CD8-positive, alpha-beta memory T cell (primary cell): ENCODE measurements around the gene THRA. TPM values are rescaled to one million over a fixed set of nuclear protein-coding genes. Genes with fewer than 3 reads are reported as not detected.

Experiments
- CTCF ChIA-PET: fragments of 350-600 bp; sonication (Branson Sonifier 250); formaldehyde crosslinking; loops from one replicate; lab custom pipeline; 2021; ENCODE audit warnings: antibody characterized with exemption; lab: Charles Lee
- POLR2A ChIA-PET: fragments of 350-600 bp; sonication (Branson Sonifier 250); formaldehyde crosslinking; loops from one replicate; lab custom pipeline; 2021; ENCODE audit warnings: antibody characterized with exemption; lab: Charles Lee
- DNase-seq, 5 donors: peaks; one replicate each; pipeline versions ENCODE4 v3.0.0 to v3.0.0-alpha.2; 2020 to 2022; ENCODE audit warnings: mixed read lengths in 1 of 5
- H3K27ac ChIP-seq: one replicate; pipeline ENCODE4 v1.7.0; 2013; ENCODE audit warnings: low read depth, mild to moderate bottlenecking, low read length, moderate library complexity
- H3K27me3 ChIP-seq: 2 replicates; pipeline ENCODE4 v1.7.0; 2013; ENCODE audit warnings: low read length, mild to moderate bottlenecking; ENCODE audit not compliant: insufficient read depth, poor library complexity, severe bottlenecking
- H3K36me3 ChIP-seq: 2 replicates; pipeline ENCODE4 v1.7.0; 2013; ENCODE audit warnings: mild to moderate bottlenecking, low read length, moderate library complexity; ENCODE audit not compliant: insufficient read depth
- H3K4me1 ChIP-seq: 2 replicates; pipeline ENCODE4 v1.7.0; 2013; ENCODE audit warnings: mild to moderate bottlenecking, low read length, moderate library complexity; ENCODE audit not compliant: insufficient read depth
- H3K4me3 ChIP-seq: 2 replicates; pipeline ENCODE4 v1.7.0; 2013; ENCODE audit warnings: mild to moderate bottlenecking, low read length
- H3K9me3 ChIP-seq: 2 replicates; pipeline ENCODE4 v1.7.0; 2013; ENCODE audit warnings: mild to moderate bottlenecking, low read length
- H3K27ac Mint-ChIP-seq, 8 donors: one replicate each; pipeline ENCODE4 v1.8.0; 2020 to 2021; ENCODE audit warnings: mixed read lengths in 8 of 8, mild to moderate bottlenecking in 6 of 8, inconsistent platforms in 3 of 8, moderate library complexity in 3 of 8
- H3K27me3 Mint-ChIP-seq, 2 donors: one replicate each; pipeline ENCODE4 v1.8.0; 2020 to 2021; ENCODE audit warnings: mixed read lengths in 2 of 2, mild to moderate bottlenecking in 1 of 2, moderate library complexity in 1 of 2
- H3K36me3 Mint-ChIP-seq, 3 donors: one replicate each; pipeline ENCODE4 v1.8.0; 2020 to 2021; ENCODE audit warnings: mixed read lengths in 3 of 3, inconsistent platforms in 1 of 3, mild to moderate bottlenecking in 1 of 3
- H3K4me1 Mint-ChIP-seq, 3 donors: one replicate each; pipeline ENCODE4 v1.8.0; 2020 to 2021; ENCODE audit warnings: mixed read lengths in 3 of 3, inconsistent platforms in 1 of 3, mild to moderate bottlenecking in 1 of 3
- H3K4me3 Mint-ChIP-seq, 7 donors: one replicate each; pipeline ENCODE4 v1.8.0; 2020 to 2021; ENCODE audit warnings: mixed read lengths in 7 of 7, mild to moderate bottlenecking in 6 of 7, moderate library complexity in 4 of 7, inconsistent platforms in 2 of 7
- H3K9me3 Mint-ChIP-seq, 5 donors: one replicate each; pipeline ENCODE4 v1.8.0; 2020 to 2022; ENCODE audit warnings: mixed read lengths in 5 of 5, mild to moderate bottlenecking in 3 of 5, moderate library complexity in 2 of 5, inconsistent platforms in 1 of 5
- polyA plus RNA-seq: library from polyadenylated mRNA; unstranded; fragments of 300-500 nt; fragmentation: Illumina TruSeq; gene quantifications from one replicate; pipeline ENCODE4 v1.2.3, GENCODE V29; 2021
- total RNA-seq, 2 experiments: library from RNA; stranded (reverse); gene quantifications; one replicate each; pipeline ENCODE4 v1.2.3, GENCODE V29; 2021

The THRA gene
- total RNA-seq (10 to 100 TPM; 12.6 to 13.2 TPM), polyA plus RNA-seq (17.0 TPM)

- no peaks in the 10 kb centered on the region for H3K36me3 ChIP-seq
- ChIA-PET CTCF (interaction anchor here (0.6 to 15.5 kb wide), 12 partner anchors 8 to 105 kb away, joined by 3 to 159 read pairs (median 8); partner anchors contain the start of genes MED24 and NR1D1), POLR2A (interaction anchor here (0.5 to 1.3 kb wide), 7 partner anchors 8 to 78 kb away, joined by 3 to 10 read pairs (median 4); partner anchors contain the start of genes CASC3 and MED24)
- peaks cover 46% of the 10 kb centered on the region for H3K4me1 ChIP-seq
- peak within 1 kb of the TSS; percentile 81 for H3K4me3 ChIP-seq
- DNase-seq: peak; percentile 64 to 81 (median 70)
- no peaks in the 10 kb centered on the region for H3K9me3 Mint-ChIP-seq
- peak within 1 kb of the TSS; percentile 73 for H3K27ac ChIP-seq
- H3K9me3 ChIP-seq: no peaks in the 10 kb centered on the region
- no peaks in the 10 kb centered on the region for H3K27me3 ChIP-seq
- peaks cover 0 to 2% of the 10 kb centered on the region in 2 donors for H3K27me3 Mint-ChIP-seq
- H3K27ac Mint-ChIP-seq: peak within 1 kb of the TSS; percentile 80 to 97 (median 90)
- peaks cover 0 to 3% (median 0%) of the 10 kb centered on the region in 3 donors for H3K36me3 Mint-ChIP-seq
- peak within 1 kb of the TSS; percentile 88 to 97 (median 91) for H3K4me3 Mint-ChIP-seq
- peaks cover 37 to 49% (median 41%) of the 10 kb centered on the region in 3 donors for H3K4me1 Mint-ChIP-seq
Measured at GRCh38 chr17:40062329-40063186, at the start of gene THRA. TSS of gene THRA (plus strand) at chr17:40062965. CDS start at chr17:40074489, 11,524 bp downstream.

- no peak overlapping the region for H3K27ac ChIP-seq
- Mint-ChIP-seq H3K4me3 (no peak overlapping the region), H3K27me3 (peaks cover 2 to 5% of the 10 kb centered on the region in 2 donors), H3K36me3 (peaks cover 0 to 10% (median 2%) of the 10 kb centered on the region in 3 donors), H3K9me3 (no peaks in the 10 kb centered on the region), H3K27ac (peak overlapping the region in 1 of 8 donors; percentile 76), H3K4me1 (peaks cover 6 to 19% (median 10%) of the 10 kb centered on the region in 3 donors)
- H3K4me1 ChIP-seq: peaks cover 4% of the 10 kb centered on the region
- CTCF ChIA-PET: interaction anchor here (1.0 to 5.6 kb wide), 6 partner anchors 12 to 175 kb away, joined by 3 to 63 read pairs (median 4); partner anchors contain the start of gene MED24
- no peaks in the 10 kb centered on the region for H3K27me3 ChIP-seq
- POLR2A ChIA-PET: interaction anchor here (0.5 kb wide), 1 partner anchor 383 kb away, joined by 6 read pairs; no protein-coding TSS in a partner anchor
- H3K4me3 ChIP-seq: no peak overlapping the region
- H3K9me3 ChIP-seq: no peaks in the 10 kb centered on the region
- no peak for DNase-seq
- no peaks in the 10 kb centered on the region for H3K36me3 ChIP-seq
Measured at GRCh38 chr17:40014375-40014980, 48.3 kb upstream of the THRA start.

- DNase-seq: no peak
- CTCF ChIA-PET: interaction anchor here (0.9 to 5.6 kb wide), 7 partner anchors 11 to 174 kb away, joined by 3 to 63 read pairs (median 3); no protein-coding TSS in a partner anchor
- Mint-ChIP-seq H3K4me1 (peaks cover 5 to 15% (median 6%) of the 10 kb centered on the region in 3 donors), H3K36me3 (peaks cover 0 to 19% (median 2%) of the 10 kb centered on the region in 3 donors), H3K27ac (no peak within 1 kb of the TSS), H3K4me3 (peak within 1 kb of the TSS in 1 of 7 donors; percentile 65), H3K27me3 (peaks cover 2 to 5% of the 10 kb centered on the region in 2 donors), H3K9me3 (no peaks in the 10 kb centered on the region)
- Histone ChIP-seq H3K9me3 (no peaks in the 10 kb centered on the region), H3K4me3 (no peak within 1 kb of the TSS), H3K27ac (no peak within 1 kb of the TSS), H3K36me3 (peaks cover 6% of the 10 kb centered on the region), H3K4me1 (peaks cover 4% of the 10 kb centered on the region), H3K27me3 (no peaks in the 10 kb centered on the region)
- POLR2A ChIA-PET: interaction anchor here (0.5 to 0.6 kb wide), 2 partner anchors 51 to 382 kb away, joined by 3 to 6 read pairs; no protein-coding TSS in a partner anchor
Measured at GRCh38 chr17:40015005-40015997, 47.5 kb upstream of the THRA start, which contains the start of gene CSF3. TSS of gene CSF3 (plus strand) at chr17:40015440. CDS start at chr17:40015475, 35 bp downstream.

- Mint-ChIP-seq H3K27ac (no peak overlapping the region), H3K4me1 (peaks cover 4 to 15% (median 6%) of the 10 kb centered on the region in 3 donors), H3K9me3 (no peaks in the 10 kb centered on the region), H3K4me3 (peak overlapping the region in 1 of 7 donors; percentile 65), H3K27me3 (peaks cover 2 to 5% of the 10 kb centered on the region in 2 donors), H3K36me3 (peaks cover 0 to 25% (median 4%) of the 10 kb centered on the region in 3 donors)
- H3K36me3 ChIP-seq: peaks cover 6% of the 10 kb centered on the region
- no peaks in the 10 kb centered on the region for H3K9me3 ChIP-seq
- no peaks in the 10 kb centered on the region for H3K27me3 ChIP-seq
- H3K27ac ChIP-seq: no peak overlapping the region
- DNase-seq: no peak
- H3K4me3 ChIP-seq: no peak overlapping the region
- peaks cover 4% of the 10 kb centered on the region for H3K4me1 ChIP-seq
- CTCF ChIA-PET: interaction anchor here (0.9 to 5.6 kb wide), 8 partner anchors 10 to 173 kb away, joined by 3 to 63 read pairs (median 3); no protein-coding TSS in a partner anchor
- POLR2A ChIA-PET: interaction anchor here (0.6 kb wide), 1 partner anchor 50 kb away, joined by 3 read pairs; no protein-coding TSS in a partner anchor
Measured at GRCh38 chr17:40015998-40016985, 46.5 kb upstream of the THRA start.

- peaks cover 4 to 6% (median 4%) of the 10 kb centered on the region in 3 donors for H3K4me1 Mint-ChIP-seq
- peaks cover under 1 to 2% of the 10 kb centered on the region in 2 donors for H3K27me3 Mint-ChIP-seq
Measured at GRCh38 chr17:40017422-40018080, 45.2 kb upstream of the THRA start.

More at GRCh38 chr17:40017422-40018080, 45.2 kb upstream of the THRA start:
- ChIA-PET CTCF (interaction anchor here (1.0 to 5.6 kb wide), 6 partner anchors 9 to 172 kb away, joined by 3 to 63 read pairs (median 8); no protein-coding TSS in a partner anchor), POLR2A (interaction anchor here (0.8 kb wide), 1 partner anchor 9 kb away, joined by 3 read pairs; no protein-coding TSS in a partner anchor)
- Mint-ChIP-seq H3K4me3 (peak overlapping the region in 1 of 7 donors; percentile 13), H3K27ac (peak overlapping the region in 3 of 8 donors; percentile 38 to 80 (median 47)), H3K9me3 (no peaks in the 10 kb centered on the region), H3K36me3 (peaks cover 0 to 37% (median 5%) of the 10 kb centered on the region in 3 donors)
- Histone ChIP-seq H3K27ac (no peak overlapping the region), H3K4me1 (peaks cover 4% of the 10 kb centered on the region), H3K27me3 (no peaks in the 10 kb centered on the region), H3K36me3 (peaks cover 6% of the 10 kb centered on the region), H3K9me3 (no peaks in the 10 kb centered on the region), H3K4me3 (no peak overlapping the region)
- no peak for DNase-seq
